GM21723 (cell line): ENCODE measurements around the gene BEND3.
A peak's percentile ranks its signal among the peaks of the same experiment; 100 is the strongest.
"Not testable (repeated sequence)": the region's sequence is repeated elsewhere in the genome, so short reads cannot be mapped to it uniquely, and the experiment has no call there.

Source experiments
- ATAC-seq: cut with Tn5 transposase; IDR thresholded peaks from one replicate; pipeline ENCODE4 v1.9.1; 2021; ENCODE audit warnings: mild to moderate bottlenecking, moderate library complexity; ENCODE audit not compliant: unreplicated experiment

BEND3 gene

DNA sequence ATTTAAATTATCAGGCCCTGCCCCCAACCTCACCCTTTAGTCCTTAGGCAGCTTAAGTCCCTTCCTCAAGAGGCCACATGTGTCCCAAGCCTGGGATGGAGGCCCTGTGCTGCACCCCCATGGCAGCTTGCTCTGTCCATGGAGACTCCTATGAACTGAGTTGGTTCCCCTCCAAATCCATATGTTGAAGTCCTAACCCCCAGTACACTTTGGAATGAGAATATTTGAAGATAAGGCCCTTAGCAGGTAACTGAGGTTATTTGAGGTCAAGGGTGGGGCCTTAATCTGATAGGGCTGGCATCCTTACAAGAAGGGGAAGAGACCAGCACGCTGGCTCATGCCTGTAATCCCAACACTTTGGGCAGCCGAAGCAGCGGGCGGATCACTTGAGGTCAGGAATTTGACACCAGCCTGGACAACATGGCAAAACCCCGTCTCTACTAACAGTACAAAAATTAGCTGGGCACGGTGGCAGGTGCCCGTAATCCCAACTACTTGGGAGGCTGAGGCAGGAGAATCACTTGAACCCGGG lies 6.7 kb upstream of the BEND3 start:
- no peak for ATAC-seq

DNA sequence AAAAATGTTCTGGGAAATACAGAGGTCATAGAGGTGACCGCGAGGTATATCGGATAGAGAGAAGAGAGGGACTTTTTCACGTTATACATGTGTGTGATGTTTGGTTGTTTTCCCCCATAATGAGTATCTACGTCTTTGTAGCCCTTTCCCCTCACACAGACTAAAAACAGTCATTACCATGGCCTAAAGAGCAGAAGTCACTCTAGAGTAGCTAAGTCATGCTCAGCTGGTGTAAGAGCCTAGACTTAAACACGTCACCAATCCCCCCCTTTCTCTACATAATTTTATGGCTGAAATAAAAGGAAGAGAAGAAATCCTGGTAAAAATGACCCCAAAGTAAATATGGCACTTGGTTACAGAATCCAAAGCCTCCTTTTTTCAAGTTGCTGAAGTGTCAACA lies 6.0 kb upstream of the BEND3 start:
- ATAC-seq = no peak

DNA sequence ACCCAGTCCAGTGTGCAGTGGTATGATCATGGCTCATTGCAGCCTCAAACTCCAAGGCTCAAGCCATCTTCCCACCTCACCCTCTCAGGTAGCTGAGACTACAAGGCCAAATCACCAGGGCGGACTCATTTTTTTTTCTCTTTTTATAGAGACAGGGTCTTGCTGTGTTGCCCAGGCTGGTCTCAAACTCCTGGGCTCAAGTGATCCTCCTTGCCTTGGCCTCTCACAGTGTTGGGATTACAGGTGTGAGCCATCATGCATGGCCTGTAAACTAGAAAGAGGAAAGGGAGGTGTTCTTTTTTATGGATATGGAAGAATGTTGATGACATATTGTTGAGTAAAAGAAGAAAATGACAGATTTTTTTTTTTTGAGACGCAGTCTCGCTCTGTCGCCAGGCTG lies 5.1 kb upstream of the BEND3 start:
- ATAC-seq = no peak

DNA sequence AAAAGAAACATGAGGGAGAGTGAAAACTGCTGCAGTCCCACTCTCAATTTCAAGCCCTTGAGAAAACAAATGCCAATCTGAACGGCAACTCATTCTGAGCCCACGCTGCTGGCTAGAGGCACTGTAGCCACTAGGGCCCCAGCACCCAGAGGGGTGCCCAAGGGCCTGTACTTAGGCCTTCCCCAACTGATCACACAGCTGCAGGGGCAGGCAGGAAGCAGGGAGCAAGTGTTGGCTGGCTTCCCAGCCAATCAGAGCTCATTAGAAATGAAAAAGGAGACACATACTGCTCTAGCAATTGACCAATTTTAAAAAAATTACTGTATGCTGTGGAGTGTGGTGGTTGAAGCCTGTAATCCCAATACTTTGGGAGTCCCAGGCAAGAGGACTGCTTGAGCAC lies 3.7 kb upstream of the BEND3 start:
- no peak for ATAC-seq

DNA sequence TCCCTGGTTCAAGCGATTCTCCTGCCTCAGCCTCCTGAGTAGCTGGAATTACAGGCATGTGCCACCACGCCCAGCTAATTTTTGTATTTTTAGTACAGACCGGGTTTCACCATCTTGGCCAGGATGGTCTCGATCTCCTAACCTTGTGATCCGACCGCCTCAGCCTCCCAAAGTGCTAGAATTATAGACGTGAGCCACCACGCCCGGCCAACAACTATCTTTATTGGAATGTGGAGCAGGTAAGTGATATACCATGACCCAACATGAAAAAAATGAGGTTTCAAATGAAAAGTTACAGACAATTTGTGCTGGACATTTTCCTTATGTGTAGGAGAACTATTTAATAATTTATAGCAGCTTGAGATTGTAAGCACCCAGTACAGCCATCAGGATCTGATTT lies 3.2 kb upstream of the BEND3 start:
- ATAC-seq = not testable (repeated sequence)

DNA sequence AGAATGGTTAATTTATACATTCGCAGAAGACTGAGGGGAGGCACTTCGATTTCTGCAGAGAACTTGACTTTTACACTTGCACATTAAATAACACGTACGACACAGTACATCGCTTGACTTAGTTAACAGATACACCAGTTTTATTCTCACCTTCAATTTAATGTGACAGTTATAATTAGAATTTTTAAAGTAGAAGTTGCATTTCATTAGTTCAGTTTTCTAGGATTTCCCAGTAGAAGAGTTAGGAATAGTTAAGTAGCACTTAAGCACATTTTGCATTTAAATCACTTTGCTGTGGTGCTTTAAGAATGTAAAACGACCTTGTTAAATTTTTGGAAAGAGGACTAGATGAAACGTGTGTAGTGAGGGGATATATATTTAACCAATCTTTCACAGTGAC lies 1.6 kb upstream of the BEND3 start:
- ATAC-seq = no peak

DNA sequence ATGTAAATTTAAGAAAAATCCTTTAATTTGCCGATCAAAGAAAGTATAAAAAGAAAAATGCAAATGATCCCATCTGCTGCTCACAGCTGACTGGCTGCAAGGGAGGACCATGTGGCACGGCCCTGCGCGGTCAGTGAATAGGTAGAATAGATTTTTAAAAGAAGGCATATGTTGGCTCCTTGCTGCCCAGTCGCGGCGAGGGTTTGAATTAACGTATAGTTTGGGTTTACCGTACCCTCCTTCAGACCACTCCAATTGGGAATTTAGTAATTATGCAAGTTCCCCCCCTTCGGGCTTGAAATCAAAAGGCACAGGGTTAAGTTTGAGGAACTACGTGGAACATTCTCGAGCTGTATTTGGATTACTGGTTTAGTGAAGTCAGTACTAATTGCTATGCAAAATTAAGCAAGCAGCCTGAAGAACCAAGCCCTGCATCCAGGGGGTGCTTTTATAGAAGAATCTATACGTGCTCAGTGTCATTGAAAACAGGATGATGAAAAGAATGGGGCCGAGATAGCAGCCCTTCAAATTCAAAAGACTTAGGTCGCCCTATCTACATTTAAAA lies 1.1 kb upstream of the BEND3 start:
- ATAC-seq = no peak

DNA sequence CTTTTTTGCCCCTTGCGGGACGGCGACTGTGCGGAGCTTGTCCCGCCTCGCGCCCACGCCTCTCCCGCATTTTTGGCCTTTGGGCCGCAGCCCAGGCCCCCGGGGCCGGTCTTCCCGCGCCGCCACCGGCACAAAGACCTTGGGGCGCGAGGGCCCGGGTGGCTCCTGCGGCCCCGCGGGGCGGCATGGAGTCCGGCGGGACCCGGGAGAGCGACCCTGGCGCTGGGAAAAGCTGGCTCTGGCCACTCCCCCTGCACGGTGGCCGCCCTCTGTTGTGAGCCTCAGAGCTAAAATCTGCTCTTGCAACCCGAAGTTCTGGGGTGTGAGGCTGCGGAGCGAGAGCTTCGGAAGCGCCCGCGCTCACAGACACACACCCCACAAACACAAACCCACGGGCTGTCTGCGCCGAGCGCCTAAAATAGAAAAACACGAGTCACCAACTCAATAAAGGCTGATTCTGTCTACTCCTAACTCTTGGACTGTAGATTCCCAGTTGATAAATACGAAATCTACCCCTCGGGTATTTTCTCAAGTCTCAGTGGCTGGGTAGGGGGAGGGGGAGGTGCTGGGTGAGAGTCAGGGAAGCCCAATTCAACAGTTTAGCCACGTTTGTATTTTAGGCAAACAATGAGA lies 496 bp upstream of the BEND3 start:
- ATAC-seq = peak; percentile 26

DNA sequence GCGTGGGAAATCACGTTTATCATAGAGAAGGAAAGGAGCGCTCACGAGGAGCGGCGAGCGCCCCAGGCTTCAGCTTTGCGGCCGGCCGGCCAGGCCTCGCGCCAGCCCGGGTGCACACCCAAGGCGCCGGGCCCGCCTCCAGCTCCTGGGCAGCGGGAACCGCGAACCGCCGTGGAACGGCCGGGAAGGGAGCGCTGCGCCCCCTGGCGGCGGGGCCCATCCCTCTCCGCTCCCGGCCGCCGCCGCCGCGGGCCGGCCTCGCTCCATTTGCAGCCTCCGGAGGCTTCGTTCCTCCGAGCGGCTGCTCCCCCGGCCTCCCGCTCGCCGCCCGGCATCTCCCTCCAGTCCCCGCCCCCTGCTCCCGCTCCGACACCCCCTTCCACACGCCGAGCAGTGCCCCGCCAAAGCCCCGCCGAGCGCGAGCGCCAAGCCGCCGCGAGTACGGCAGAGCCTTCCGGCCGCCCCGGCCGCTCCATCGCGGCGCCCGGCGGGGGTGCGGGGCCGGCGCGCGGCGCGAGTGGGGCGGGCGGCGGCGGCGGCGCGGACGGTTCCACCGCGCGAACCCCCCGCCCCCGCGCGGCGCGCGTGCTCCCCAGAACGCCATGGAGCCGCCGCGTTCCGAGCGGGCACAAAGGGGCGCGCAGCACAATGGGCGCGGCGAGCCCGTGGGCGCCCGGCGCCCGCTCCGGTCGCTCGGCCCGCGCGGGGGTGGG lies 946 bp downstream of the BEND3 start:
- ATAC-seq = peak; percentile 63

DNA sequence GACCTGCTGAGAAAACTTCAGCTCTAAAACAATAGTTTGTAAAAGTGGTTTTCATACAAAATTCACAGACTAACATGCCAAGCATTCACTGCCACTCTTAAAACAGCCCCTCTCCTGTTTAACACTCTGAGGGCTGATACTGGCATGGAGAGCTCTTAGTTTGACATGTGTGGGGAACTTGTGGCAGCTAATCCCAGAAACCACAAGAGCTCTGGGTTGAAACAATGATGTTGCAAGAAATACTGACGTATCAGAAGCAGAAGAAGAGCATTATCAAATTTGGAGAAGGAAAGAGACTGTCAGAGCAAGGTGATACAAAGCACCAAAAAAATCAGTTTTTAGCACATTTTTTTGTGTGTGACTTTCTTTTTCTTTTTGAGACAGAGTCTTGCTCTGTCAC lies 5.1 kb downstream of the BEND3 start:
- ATAC-seq = no peak

DNA sequence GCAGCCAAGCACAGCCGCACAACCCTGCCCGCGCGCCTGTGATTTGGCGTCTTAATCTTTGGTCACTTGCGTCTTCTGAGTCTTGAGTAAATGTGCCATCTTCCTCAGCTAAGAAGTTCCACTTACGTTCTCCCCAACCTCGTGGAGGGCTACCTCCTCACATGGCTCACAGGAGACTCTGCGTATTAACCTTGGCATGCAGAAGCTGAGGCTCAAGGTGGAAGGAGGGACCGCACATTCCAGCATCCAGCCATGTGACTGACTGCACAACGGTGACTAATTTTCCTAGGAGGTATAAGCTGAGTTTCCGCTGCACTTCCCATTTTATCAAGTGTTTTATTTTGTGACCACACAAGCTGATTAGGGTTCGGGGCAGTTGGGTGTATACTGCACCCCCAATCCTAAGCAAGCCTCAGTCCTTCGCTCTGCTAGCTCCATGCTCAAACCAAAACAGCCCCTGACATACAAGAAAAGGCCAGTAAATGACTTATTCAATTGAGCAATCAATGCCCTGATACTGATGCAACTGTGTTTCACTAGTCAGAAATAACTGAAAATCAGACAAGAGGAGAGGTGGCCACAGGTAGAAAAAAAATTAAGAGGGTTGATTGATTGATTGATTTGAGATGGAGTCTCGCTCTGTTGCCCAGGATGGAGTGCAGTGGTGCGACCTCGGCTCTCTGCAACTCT lies 7.0 kb downstream of the BEND3 start:
- no peak for ATAC-seq

DNA sequence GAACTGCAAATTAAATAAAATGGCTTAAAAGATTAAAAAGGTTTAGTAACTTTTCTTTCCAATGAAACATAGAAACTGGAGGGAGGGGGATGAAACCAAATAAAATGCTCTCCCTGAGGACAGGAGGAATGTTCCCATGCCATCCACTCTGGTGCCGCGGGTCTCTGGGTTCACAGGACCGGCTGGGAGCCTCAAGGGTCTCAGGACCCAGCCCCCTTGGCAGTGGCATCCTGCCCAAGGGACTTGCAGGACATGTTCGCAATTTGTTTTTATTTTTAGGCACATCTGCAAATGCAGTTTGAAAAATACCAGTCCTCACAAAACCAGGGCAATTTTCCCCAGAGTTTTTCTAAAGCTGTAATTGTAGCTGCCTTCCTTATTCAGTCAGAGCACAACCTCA lies 7.5 kb downstream of the BEND3 start:
- ATAC-seq = no peak

DNA sequence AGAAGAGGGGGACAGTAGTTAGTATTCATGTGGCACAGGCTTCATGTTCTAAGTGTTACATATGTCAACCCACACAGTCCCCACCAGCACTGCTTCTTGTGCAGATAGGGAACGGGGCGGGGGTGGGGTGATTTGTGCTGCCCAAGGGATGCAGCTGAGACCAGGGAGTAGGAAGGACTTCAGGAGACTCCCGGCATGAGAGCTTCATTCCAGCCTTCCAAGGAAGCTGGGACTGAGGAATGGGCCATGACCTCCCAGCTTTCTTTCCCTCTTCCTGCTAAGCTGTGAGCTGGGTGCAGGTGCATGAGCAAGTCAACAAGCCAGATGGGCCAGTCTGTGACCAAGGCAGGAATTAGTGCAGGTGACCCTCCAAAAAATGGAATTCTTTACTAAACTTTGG lies 9.2 kb downstream of the BEND3 start:
- ATAC-seq = no peak

DNA sequence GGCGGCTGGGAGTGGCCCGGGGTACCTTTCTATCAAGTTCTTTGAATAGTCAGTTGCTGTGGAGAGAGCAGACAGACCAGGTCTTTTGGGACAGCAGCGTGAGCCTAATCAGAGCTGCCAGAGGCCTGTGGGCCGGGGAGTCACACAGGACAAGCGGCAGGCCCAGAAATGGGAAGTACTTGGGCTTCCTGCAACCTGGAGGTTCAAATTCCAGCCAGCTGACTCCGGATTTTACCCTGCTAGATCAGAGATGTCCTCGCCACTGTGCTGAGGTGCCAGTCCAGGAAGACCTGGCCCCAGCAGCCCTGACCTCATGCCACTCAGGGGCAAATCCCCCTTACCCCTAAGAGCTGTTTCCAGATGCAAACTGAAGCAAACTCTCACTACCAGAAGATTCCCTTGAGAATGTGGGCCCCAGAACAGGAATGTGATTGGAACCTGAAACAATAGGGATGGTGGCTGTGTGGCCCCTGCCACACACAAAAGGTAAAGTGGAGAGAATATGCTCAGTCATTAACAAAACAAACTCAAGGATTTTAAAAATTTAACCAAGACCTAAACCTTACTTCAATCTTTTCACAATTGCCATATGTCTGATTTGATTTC lies 9.7 kb downstream of the BEND3 start:
- ATAC-seq = no peak

DNA sequence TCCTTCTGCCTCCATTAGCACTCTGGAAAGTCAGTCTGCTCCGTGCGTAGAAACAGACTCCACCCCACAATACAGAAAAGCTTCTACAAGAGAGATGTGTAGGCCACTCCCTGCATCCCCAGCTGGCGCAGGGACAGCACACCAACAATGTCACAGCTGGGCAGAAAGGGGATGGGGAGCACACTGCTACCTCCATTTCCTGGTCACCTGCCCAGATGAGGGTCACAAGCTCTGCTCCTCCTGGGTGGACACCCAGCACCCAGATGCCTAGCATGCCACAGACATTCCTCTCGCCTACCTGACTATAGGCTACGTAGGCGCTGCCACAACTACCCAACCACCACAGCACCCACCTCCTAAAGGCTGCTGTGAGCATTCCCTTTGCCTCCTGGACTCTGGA lies 12.2 kb downstream of the BEND3 start:
- no peak for ATAC-seq

DNA sequence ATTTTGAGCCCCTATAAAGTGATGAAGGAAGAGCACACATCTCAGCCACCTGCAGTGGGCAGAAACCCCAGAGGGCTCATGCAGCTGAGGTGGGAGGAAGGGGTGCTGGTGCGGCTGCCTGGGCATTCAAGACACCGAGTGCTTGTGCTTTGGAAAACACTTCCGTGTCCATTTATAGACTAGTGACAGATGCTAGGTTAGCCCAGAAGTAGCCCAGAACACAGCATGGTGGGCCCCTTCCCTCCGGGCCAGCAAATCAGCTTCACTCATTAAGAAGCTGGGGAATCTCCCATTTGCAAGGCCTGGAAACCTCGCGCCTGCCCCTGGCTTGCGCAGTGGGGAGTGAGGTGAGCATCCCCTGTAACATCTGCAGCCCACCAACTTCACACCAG lies 12.9 kb downstream of the BEND3 start:
- ATAC-seq = no peak

DNA sequence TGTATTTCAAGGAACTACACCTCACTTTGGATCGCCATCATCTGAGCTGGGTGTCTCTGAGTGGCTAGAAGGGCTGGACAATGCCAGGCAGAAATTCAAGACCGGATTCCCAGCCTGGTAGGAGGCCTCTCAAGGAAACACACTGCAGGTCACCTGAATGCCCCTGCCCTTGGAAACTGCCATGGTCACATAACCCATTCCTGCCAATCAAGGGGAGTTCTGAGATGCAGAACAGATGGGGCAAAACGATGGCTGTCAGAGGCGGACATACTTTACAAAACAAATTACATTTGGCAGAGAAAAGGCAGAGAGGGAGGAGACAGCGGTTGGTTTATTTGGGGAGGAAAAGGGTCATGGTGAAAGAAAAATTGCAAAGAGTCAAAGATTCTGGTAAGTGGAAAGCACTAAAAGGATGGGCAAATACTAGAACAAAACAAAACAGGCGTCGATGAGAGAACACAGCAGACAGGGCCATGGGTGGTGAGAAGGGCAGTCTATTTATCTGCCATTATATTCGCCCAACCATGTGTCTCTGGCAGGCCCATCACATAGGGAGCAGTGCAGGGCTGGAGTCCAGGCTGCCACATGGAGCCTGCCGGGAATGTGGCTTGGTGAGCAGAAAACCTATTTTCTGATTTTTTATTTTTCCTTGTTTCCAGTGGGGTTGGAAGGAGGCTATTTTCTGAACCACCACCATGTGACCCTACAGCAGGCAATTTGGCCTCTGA lies 13.5 kb downstream of the BEND3 start:
- no peak for ATAC-seq

DNA sequence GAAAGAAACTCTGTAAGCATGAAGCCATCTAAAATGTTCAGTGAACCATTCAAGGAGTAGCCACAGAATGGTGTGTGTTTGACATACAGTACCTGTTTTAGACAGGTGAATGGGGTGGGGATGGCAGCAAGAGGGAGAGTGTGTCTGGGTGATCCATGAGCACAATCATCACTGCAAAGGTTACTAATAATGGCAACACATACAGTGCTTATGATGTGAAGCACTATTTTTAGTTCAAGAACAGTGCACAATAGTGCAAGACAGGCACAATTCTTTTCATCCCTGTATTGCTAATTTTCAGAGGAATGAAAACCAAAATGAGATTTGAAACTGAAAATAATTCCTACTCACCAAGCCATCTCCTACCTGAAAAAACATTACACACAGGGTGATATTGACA lies 14.1 kb downstream of the BEND3 start:
- no peak for ATAC-seq

DNA sequence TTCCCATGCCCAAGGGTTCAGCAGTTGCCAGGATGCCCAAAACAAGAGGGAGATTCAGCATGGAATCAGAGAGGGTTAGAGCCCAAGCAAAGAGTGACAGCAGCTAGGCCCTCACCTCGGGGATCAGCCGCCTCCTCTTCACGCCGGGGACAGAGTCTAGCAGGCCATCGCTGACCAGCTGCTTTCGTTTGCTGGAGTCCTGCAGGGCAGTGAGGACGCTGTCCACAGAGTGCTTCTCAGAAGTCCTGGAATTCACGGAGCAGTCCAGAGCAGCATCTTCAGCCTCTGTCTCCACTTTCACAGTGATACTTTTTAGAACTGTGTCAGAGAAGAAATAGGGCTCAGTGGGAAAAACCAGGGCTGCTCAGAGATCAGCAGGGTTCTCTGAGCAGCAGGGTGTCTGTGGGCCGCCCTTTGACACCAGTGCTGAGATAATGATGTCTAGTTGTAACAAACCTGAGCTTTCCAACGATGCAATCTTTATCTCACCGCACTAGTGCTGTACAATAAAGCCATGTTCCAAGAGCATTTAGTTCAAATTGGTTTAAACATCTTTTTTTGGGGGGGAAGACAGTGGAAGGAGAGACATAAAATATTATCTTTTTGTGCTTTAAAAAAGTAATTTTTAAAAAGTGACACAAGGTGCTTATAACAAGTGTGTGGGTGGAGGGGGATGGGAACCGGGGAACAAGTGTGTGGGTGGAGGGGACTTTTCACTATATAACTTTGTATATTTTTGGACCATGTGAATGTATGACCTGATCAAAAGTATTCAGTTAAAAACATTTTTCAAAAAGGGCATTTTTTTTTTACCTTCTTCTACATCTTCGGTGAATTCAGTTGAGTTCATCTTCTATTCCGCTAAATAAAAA lies 16.6 kb downstream of the BEND3 start:
- no peak for ATAC-seq

DNA sequence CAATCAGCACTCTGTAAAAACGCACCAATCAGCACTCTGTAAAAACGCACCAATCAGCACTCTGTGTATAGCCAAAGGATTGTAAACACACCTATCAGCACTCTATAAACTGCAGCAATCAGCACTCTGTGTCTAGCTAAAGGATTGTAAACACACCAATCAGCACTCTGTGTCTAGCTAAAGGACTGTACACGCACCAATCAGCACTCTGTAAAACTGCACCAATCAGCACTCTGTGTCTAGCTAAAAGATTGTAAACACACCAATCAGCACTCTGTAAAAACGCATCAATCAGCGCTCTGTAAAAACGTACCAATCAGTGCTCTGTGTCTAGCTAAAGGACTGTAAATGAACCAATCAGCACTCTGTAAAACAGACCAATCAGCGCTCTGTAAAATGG lies 30.9 kb downstream of the BEND3 start:
- not testable (repeated sequence) for ATAC-seq
